Measurements from ENCODE around the gene MAST3.

Gene MAST3

GRCh38 chr19:18145391-18145999, 47.9 kb downstream of the MAST3 start:
- Histone ChIP-seq H2AFZ (ENCODE audit: low read depth, low read length) (no peak overlapping the region), H3K36me3 (replicated peaks; ENCODE audit: low read depth, low read length) (peaks cover 53% of the 10 kb centered on the region), H3K27ac (ENCODE audit: low read length) (no peak overlapping the region), H3K27me3 (ENCODE audit: low read depth, low read length) (no peaks in the 10 kb centered on the region), H3K9me3 (ENCODE audit: insufficient read depth, low read length) (no peaks in the 10 kb centered on the region), H3K79me2 (ENCODE audit: low read length) (no peaks in the 10 kb centered on the region), H3K4me3 (ENCODE audit: low read length) (no peak overlapping the region), H3K4me1 (ENCODE audit: low read length) (no peaks in the 10 kb centered on the region), H3K4me2 (ENCODE audit: low read length) (no peak overlapping the region), H3K9ac (ENCODE audit: low read length) (no peak overlapping the region), H4K20me1 (ENCODE audit: insufficient read depth, low read length) (no peaks in the 10 kb centered on the region)
- TF ChIP-seq, protein P1, sequence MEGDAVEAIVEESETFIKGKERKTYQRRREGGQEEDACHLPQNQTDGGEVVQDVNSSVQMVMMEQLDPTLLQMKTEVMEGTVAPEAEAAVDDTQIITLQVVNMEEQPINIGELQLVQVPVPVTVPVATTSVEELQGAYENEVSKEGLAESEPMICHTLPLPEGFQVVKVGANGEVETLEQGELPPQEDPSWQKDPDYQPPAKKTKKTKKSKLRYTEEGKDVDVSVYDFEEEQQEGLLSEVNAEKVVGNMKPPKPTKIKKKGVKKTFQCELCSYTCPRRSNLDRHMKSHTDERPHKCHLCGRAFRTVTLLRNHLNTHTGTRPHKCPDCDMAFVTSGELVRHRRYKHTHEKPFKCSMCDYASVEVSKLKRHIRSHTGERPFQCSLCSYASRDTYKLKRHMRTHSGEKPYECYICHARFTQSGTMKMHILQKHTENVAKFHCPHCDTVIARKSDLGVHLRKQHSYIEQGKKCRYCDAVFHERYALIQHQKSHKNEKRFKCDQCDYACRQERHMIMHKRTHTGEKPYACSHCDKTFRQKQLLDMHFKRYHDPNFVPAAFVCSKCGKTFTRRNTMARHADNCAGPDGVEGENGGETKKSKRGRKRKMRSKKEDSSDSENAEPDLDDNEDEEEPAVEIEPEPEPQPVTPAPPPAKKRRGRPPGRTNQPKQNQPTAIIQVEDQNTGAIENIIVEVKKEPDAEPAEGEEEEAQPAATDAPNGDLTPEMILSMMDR (IDR thresholded peaks at IDR 0.05; ENCODE audit: low read depth, low read length): no peak
- no peak for TF ChIP-seq EZH2phosphoT487 (IDR thresholded peaks at IDR 0.05; ENCODE audit: low read depth)

GRCh38 chr19:18147396-18147795, 49.8 kb downstream of the MAST3 start:
- H3K4me3 ChIP-seq (ENCODE audit: low read length): no peak overlapping the region
- no peaks in the 10 kb centered on the region for H4K20me1 ChIP-seq (ENCODE audit: insufficient read depth, low read length)
- H3K9me3 ChIP-seq (ENCODE audit: insufficient read depth, low read length): no peaks in the 10 kb centered on the region
- no peak overlapping the region for H3K27ac ChIP-seq (ENCODE audit: low read length)
- H3K4me2 ChIP-seq (ENCODE audit: low read length): no peak overlapping the region
- TF ChIP-seq, protein P1 (IDR thresholded peaks at IDR 0.05; ENCODE audit: low read depth, low read length): no peak
- no peak for TF ChIP-seq EZH2phosphoT487 (IDR thresholded peaks at IDR 0.05; ENCODE audit: low read depth)
- no peak overlapping the region for H2AFZ ChIP-seq (ENCODE audit: low read depth, low read length)
- no peaks in the 10 kb centered on the region for H3K79me2 ChIP-seq (ENCODE audit: low read length)
- H3K4me1 ChIP-seq (ENCODE audit: low read length): peaks cover 6% of the 10 kb centered on the region
- H3K27me3 ChIP-seq (ENCODE audit: low read depth, low read length): no peaks in the 10 kb centered on the region
- H3K9ac ChIP-seq (ENCODE audit: low read length): no peak overlapping the region
- H3K36me3 ChIP-seq (replicated peaks; ENCODE audit: low read depth, low read length): peaks cover 48% of the 10 kb centered on the region

GRCh38 chr19:18149596-18149975, 52.0 kb downstream of the MAST3 start:
- Histone ChIP-seq H3K27ac (ENCODE audit: low read length) (no peak overlapping the region), H3K9ac (ENCODE audit: low read length) (no peak overlapping the region), H3K4me1 (ENCODE audit: low read length) (peaks cover 14% of the 10 kb centered on the region), H3K27me3 (ENCODE audit: low read depth, low read length) (no peaks in the 10 kb centered on the region), H3K4me2 (ENCODE audit: low read length) (no peak overlapping the region), H3K79me2 (ENCODE audit: low read length) (peaks cover 13% of the 10 kb centered on the region; the same call in 1 of the 2 replicates), H3K4me3 (ENCODE audit: low read length) (no peak overlapping the region), H3K36me3 (replicated peaks; ENCODE audit: low read depth, low read length) (peaks cover 38% of the 10 kb centered on the region), H4K20me1 (ENCODE audit: insufficient read depth, low read length) (peaks cover 8% of the 10 kb centered on the region; the same call in 1 of the 2 replicates), H2AFZ (ENCODE audit: low read depth, low read length) (no peak overlapping the region), H3K9me3 (ENCODE audit: insufficient read depth, low read length) (no peaks in the 10 kb centered on the region)
- TF ChIP-seq, protein P1 (IDR thresholded peaks at IDR 0.05; ENCODE audit: low read depth, low read length): no peak

DNA sequence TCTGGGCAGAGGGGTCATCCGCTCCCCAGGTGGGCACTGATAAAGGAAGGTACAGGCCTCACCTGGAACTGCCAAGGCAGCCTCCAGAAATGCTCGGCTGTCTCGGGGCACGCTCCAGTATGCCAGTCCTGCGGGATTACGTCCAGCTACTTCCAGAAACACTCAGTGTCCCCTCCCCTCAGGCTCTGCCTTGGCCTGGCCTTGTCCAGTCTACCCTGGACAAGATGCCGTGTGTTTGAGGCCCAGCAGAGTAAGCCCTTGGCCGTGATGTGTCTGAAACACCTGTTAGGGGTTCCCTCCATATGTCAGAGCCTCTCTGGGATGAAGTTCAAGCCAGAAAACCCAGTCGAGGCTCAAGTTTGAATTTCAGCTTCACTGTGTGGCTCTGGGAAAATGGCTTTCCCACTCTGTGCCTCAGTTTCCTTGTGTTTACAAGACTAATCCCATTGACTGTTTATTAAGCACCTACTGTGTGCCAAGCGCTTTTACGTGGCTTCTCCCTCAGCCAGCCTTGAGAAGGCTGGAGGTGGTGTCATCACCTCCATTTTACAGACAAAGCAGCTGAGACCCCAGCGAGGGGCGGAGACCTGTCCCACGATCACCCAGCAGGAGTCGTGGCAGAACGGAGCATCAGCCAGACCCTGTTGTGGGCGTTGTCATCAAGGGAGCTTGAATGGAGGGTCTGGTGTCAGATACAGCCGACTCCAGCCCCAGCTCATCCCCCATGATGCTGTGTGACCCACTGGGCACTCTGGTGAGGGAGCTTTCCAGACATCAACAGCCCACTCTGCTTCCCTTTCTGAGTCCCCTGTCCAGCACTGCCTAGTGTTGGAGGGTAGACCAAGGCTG, 53.4 kb downstream of the MAST3 start:
- Histone ChIP-seq H3K79me2 (ENCODE audit: low read length) (peaks cover 13% of the 10 kb centered on the region; the same call in 1 of the 2 replicates), H3K4me1 (ENCODE audit: low read length) (peaks cover 15% of the 10 kb centered on the region), H2AFZ (ENCODE audit: low read depth, low read length) (no peak overlapping the region), H3K27ac (ENCODE audit: low read length) (no peak overlapping the region), H3K36me3 (replicated peaks; ENCODE audit: low read depth, low read length) (peaks cover 30% of the 10 kb centered on the region), H3K9me3 (ENCODE audit: insufficient read depth, low read length) (no peaks in the 10 kb centered on the region), H4K20me1 (ENCODE audit: insufficient read depth, low read length) (peaks cover 8% of the 10 kb centered on the region; the same call in 1 of the 2 replicates), H3K4me2 (ENCODE audit: low read length) (peak overlapping the region; percentile 74), H3K27me3 (ENCODE audit: low read depth, low read length) (no peaks in the 10 kb centered on the region), H3K4me3 (ENCODE audit: low read length) (peak overlapping the region; percentile 79; the same call in 1 of the 2 replicates), H3K9ac (ENCODE audit: low read length) (peak overlapping the region; percentile 55; the same call in 1 of the 2 replicates)
- TF ChIP-seq, protein P1 (IDR thresholded peaks at IDR 0.05; ENCODE audit: low read depth, low read length): no peak
- TF ChIP-seq EZH2phosphoT487 (IDR thresholded peaks at IDR 0.05; ENCODE audit: low read depth): no peak
